ENCODE results near the gene ERG28. TPM values are rescaled to one million over a fixed set of nuclear protein-coding genes. Genes with fewer than 3 reads are reported as not detected.
A peak's percentile ranks its signal among the peaks of the same experiment; 100 is the strongest.

ERG28 gene
- total RNA-seq, 1 experiment from 2014 or later, result 36.1 TPM

- CTCF ChIA-PET, result interaction anchor here (2.6 to 6.4 kb wide), 3 partner anchors 77 to 94 kb away, joined by 9 to 106 read pairs (median 65); partner anchors contain the start of gene FLVCR2
- no peak overlapping the region for H3K27ac Mint-ChIP-seq (ENCODE audit: unreplicated experiment)
- intact Hi-C loops (cut with micrococcal nuclease; ENCODE audit: unreplicated experiment), result no loop called here
- H3K9me3 Mint-ChIP-seq (ENCODE audit: unreplicated experiment), result no peaks in the 10 kb centered on the region
- POLR2A ChIA-PET, result interaction anchor here (1.9 kb wide), 1 partner anchor 77 kb away, joined by 10 read pairs; the partner anchor contains the start of gene FLVCR2
- peaks cover 12% of the 10 kb centered on the region for H3K4me1 ChIP-seq
- H3K4me3 ChIP-seq (ENCODE audit: low read depth, low read length), result no peak overlapping the region
- BruUV-seq (replicated peaks), result no TSS peak
- H3K4me3 Mint-ChIP-seq (ENCODE audit: unreplicated experiment), result no peak overlapping the region
- no peak for DNase-seq
- H3K27me3 Mint-ChIP-seq (ENCODE audit: insufficient read depth, unreplicated experiment), result no peaks in the 10 kb centered on the region
- H3K4me1 Mint-ChIP-seq (ENCODE audit: low read depth, unreplicated experiment), result peaks cover 16% of the 10 kb centered on the region
- H3K36me3 ChIP-seq (ENCODE audit: control insufficient read depth, insufficient read depth, low read length), result peaks cover 5% of the 10 kb centered on the region
- no peaks in the 10 kb centered on the region for H3K9me3 ChIP-seq
- no peak for TF ChIP-seq CTCF (IDR thresholded peaks at IDR 0.05; ENCODE audit: insufficient read depth in 1 of 2, low read depth in 1 of 2, low read length in 1 of 2, severe bottlenecking in 1 of 2, unreplicated experiment in 1 of 2)
- no peaks in the 10 kb centered on the region for H3K27me3 ChIP-seq (replicated peaks; ENCODE audit: control insufficient read depth, insufficient read depth, low read length)
- peaks cover 40% of the 10 kb centered on the region for H3K36me3 Mint-ChIP-seq (ENCODE audit: insufficient read depth, unreplicated experiment)
Observed at GRCh38 chr14:75655235-75655634, 5.4 kb downstream of the ERG28 start.

GRCh38 chr14:75654127-75654732, 6.4 kb downstream of the ERG28 start:
- Mint-ChIP-seq H3K27me3 (ENCODE audit: insufficient read depth, unreplicated experiment) (no peaks in the 10 kb centered on the region), H3K36me3 (ENCODE audit: insufficient read depth, unreplicated experiment) (peaks cover 49% of the 10 kb centered on the region), H3K27ac (ENCODE audit: unreplicated experiment) (no peak overlapping the region), H3K9me3 (ENCODE audit: unreplicated experiment) (peaks cover 9% of the 10 kb centered on the region), H3K4me3 (ENCODE audit: unreplicated experiment) (no peak overlapping the region), H3K4me1 (ENCODE audit: low read depth, unreplicated experiment) (peaks cover 26% of the 10 kb centered on the region)
- Histone ChIP-seq H3K4me1 (peaks cover 21% of the 10 kb centered on the region), H3K36me3 (ENCODE audit: control insufficient read depth, insufficient read depth, low read length) (peaks cover 5% of the 10 kb centered on the region), H3K27me3 (replicated peaks; ENCODE audit: control insufficient read depth, insufficient read depth, low read length) (no peaks in the 10 kb centered on the region), H3K9me3 (no peaks in the 10 kb centered on the region), H3K4me3 (ENCODE audit: low read depth, low read length) (no peak overlapping the region)
- TF ChIP-seq CTCF (IDR thresholded peaks at IDR 0.05; ENCODE audit: insufficient read depth in 1 of 2, low read depth in 1 of 2, low read length in 1 of 2, severe bottlenecking in 1 of 2, unreplicated experiment in 1 of 2), result peak; percentile 95 to 96
- BruUV-seq (replicated peaks), result no TSS peak
- ChIA-PET CTCF (interaction anchor here (0.8 to 5.3 kb wide), 4 partner anchors 77 to 346 kb away, joined by 3 to 106 read pairs (median 6); partner anchors contain the start of gene FLVCR2), POLR2A (interaction anchor here (1.9 kb wide), 1 partner anchor 76 kb away, joined by 10 read pairs; the partner anchor contains the start of gene FLVCR2)
- intact Hi-C loops (cut with micrococcal nuclease; ENCODE audit: unreplicated experiment), result loop anchor here (1.0 kb wide), 2 partner anchors 31 to 77 kb away; no protein-coding TSS in a partner anchor
- DNase-seq, result peak; percentile 76 to 86

DNA sequence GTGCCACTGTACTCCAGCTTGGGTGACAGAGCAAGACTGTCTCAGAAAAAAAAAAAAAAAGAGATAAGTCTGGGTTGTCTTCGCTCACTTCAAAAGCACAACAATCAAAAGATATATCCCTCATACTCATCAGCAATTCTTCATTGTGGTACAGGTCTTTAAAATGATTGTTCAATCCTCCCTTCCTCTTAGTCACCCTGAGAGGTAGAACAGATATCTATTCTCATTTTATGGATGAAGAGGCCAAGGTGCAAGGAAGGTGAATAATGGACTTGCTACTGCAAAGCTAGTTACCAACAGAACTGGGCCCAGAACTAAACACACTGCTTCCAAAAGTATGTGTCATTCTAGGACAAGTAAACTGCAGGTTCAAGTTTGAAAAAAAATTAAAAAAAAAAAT, 7.1 kb downstream of the ERG28 start:
- peaks cover 5% of the 10 kb centered on the region for H3K36me3 ChIP-seq (ENCODE audit: control insufficient read depth, insufficient read depth, low read length)
- peaks cover 49% of the 10 kb centered on the region for H3K36me3 Mint-ChIP-seq (ENCODE audit: insufficient read depth, unreplicated experiment)
- H3K27me3 ChIP-seq (replicated peaks; ENCODE audit: control insufficient read depth, insufficient read depth, low read length), result no peaks in the 10 kb centered on the region
- no peak for DNase-seq
- H3K4me3 Mint-ChIP-seq (ENCODE audit: unreplicated experiment), result no peak overlapping the region
- H3K27ac Mint-ChIP-seq (ENCODE audit: unreplicated experiment), result no peak overlapping the region
- H3K4me3 ChIP-seq (ENCODE audit: low read depth, low read length), result no peak overlapping the region
- H3K27me3 Mint-ChIP-seq (ENCODE audit: insufficient read depth, unreplicated experiment), result no peaks in the 10 kb centered on the region
- no TSS peak for BruUV-seq (replicated peaks)
- TF ChIP-seq CTCF (IDR thresholded peaks at IDR 0.05; ENCODE audit: insufficient read depth in 1 of 2, low read depth in 1 of 2, low read length in 1 of 2, severe bottlenecking in 1 of 2, unreplicated experiment in 1 of 2), result no peak
- CTCF ChIA-PET, result interaction anchor here (0.6 to 5.3 kb wide), 5 partner anchors 18 to 346 kb away, joined by 3 to 106 read pairs (median 3); partner anchors contain the start of gene FLVCR2
- H3K4me1 ChIP-seq, result peaks cover 28% of the 10 kb centered on the region
- H3K4me1 Mint-ChIP-seq (ENCODE audit: low read depth, unreplicated experiment), result peaks cover 28% of the 10 kb centered on the region
- POLR2A ChIA-PET, result interaction anchor here (1.9 kb wide), 1 partner anchor 76 kb away, joined by 10 read pairs; the partner anchor contains the start of gene FLVCR2
- intact Hi-C loops (cut with micrococcal nuclease; ENCODE audit: unreplicated experiment), result no loop called here
- peaks cover 9% of the 10 kb centered on the region for H3K9me3 Mint-ChIP-seq (ENCODE audit: unreplicated experiment)
- H3K9me3 ChIP-seq, result no peaks in the 10 kb centered on the region

Measured in Caco-2 (cell line).